Vagina (tissue), 2 donors: ENCODE data around the gene SIGMAR1. TPM values are rescaled to one million over a fixed set of nuclear protein-coding genes. Genes with fewer than 3 reads are reported as not detected.

Source experiments
- DNase-seq, 2 donors: peaks; one replicate each; pipeline ENCODE4 v3.0.0-alpha.2; 2017; ENCODE audit errors: extremely low spot score in 2 of 2
- H3K27ac ChIP-seq: fragments of 200-600 bp; sonication (generic); one replicate; pipeline ENCODE4 v1.5.1; 2019
- H3K27me3 ChIP-seq: fragments of 200-600 bp; sonication (generic); one replicate; pipeline ENCODE4 v1.5.1; 2019
- H3K36me3 ChIP-seq, 2 donors: fragments of 200-600 bp; sonication (generic); one replicate each; pipeline ENCODE4 v1.5.1; 2017 to 2019
- H3K4me1 ChIP-seq: fragments of 200-600 bp; sonication (generic); one replicate; pipeline ENCODE4 v1.5.1; 2019
- H3K4me3 ChIP-seq, 2 donors: fragments of 200-600 bp; sonication (generic); 1 replicate in 1 of 2; 2 replicates in 1 of 2; pipeline ENCODE4 v1.5.1; 2016 to 2019
- H3K9me3 ChIP-seq: fragments of 200-600 bp; sonication (generic); one replicate; pipeline ENCODE4 v1.5.1; 2019
- CTCF ChIP-seq, 3 experiments: fragments of 450-650 bp in 2 of 3; fragments of 200-600 bp in 1 of 3; sonication (generic) in 1 of 3; IDR thresholded peaks; one replicate each; pipeline ENCODE4 v1.5.1; 2017 to 2019; ENCODE audit warnings: antibody characterized with exemption in 3 of 3, mild to moderate bottlenecking in 2 of 3, moderate library complexity in 2 of 3
- POLR2A ChIP-seq, 2 donors: fragments of 450-650 bp; IDR thresholded peaks; one replicate each; pipeline ENCODE4 v1.6.1; 2017; ENCODE audit warnings: antibody characterized with exemption in 2 of 2, mild to moderate bottlenecking in 2 of 2, moderate library complexity in 2 of 2
- POLR2AphosphoS5 ChIP-seq, 2 donors: sonication (generic); formaldehyde crosslinking; IDR thresholded peaks; one replicate each; pipeline ENCODE4 v1.9.0; 2017; ENCODE audit warnings: antibody characterized with exemption in 2 of 2, mild to moderate bottlenecking in 2 of 2, low read depth in 1 of 2; ENCODE audit not compliant: insufficient read depth in 1 of 2
- intact Hi-C: fragments of 100-400 bp; cut with DNase I; formaldehyde crosslinking; loops from one replicate; pipeline ENCODE4 v1.15.1; 2023
- total RNA-seq: library from RNA; depleted of rRNA; stranded (reverse); fragments of >200 nt; gene quantifications from one replicate; pipeline ENCODE4 v1.2.3, GENCODE V29; 2016

The SIGMAR1 gene
- total RNA-seq, 1 donor from 2014 or later, result 79.3 TPM

- no peak for DNase-seq
- Histone ChIP-seq H3K27ac (peak overlapping the region; percentile 84), H3K9me3 (no peaks in the 10 kb centered on the region), H3K4me1 (peaks cover 58% of the 10 kb centered on the region), H3K4me3 (no peak overlapping the region), H3K27me3 (no peaks in the 10 kb centered on the region), H3K36me3 (no peaks in the 10 kb centered on the region)
- intact Hi-C loops, result loop anchor here (5.0 to 10.0 kb wide), 2 partner anchors 46 to 188 kb away; no protein-coding TSS in a partner anchor
- peak; percentile 59 to 81 for TF ChIP-seq POLR2AphosphoS5 (IDR thresholded peaks at IDR 0.05; ENCODE audit: insufficient read depth in 1 of 2, low read depth in 1 of 2)
- no peak for TF ChIP-seq CTCF (IDR thresholded peaks at IDR 0.05)
Measured at GRCh38 chr9:34592895-34593601, 44.5 kb downstream of the SIGMAR1 start.

- Histone ChIP-seq H3K4me3 (no peak overlapping the region), H3K4me1 (peaks cover 58% of the 10 kb centered on the region)
- intact Hi-C loops, result loop anchor here (5.0 to 10.0 kb wide), 2 partner anchors 45 to 187 kb away; no protein-coding TSS in a partner anchor
Measured at GRCh38 chr9:34591917-34592866, 45.4 kb downstream of the SIGMAR1 start.

GRCh38 chr9:34591248-34591916 lies 46.2 kb downstream of the SIGMAR1 start:
- Histone ChIP-seq H3K9me3 (no peaks in the 10 kb centered on the region), H3K4me3 (peak overlapping the region; percentile 52 to 68), H3K27ac (peak overlapping the region; percentile 84), H3K27me3 (no peaks in the 10 kb centered on the region), H3K36me3 (no peaks in the 10 kb centered on the region), H3K4me1 (peaks cover 58% of the 10 kb centered on the region)
- TF ChIP-seq POLR2A (IDR thresholded peaks at IDR 0.05) (no peak), CTCF (IDR thresholded peaks at IDR 0.05) (peak; percentile 88 to 90 (median 90)), POLR2AphosphoS5 (IDR thresholded peaks at IDR 0.05; ENCODE audit: insufficient read depth in 1 of 2, low read depth in 1 of 2) (peak in 1 of 2 donors; percentile 23)
- intact Hi-C loops, result loop anchor here (5.0 to 10.0 kb wide), 2 partner anchors 44 to 187 kb away; no protein-coding TSS in a partner anchor
- no peak for DNase-seq

More at GRCh38 chr9:34591917-34592866, 45.4 kb downstream of the SIGMAR1 start:
- Histone ChIP-seq H3K27me3 (no peaks in the 10 kb centered on the region), H3K36me3 (no peaks in the 10 kb centered on the region), H3K27ac (peak overlapping the region; percentile 84), H3K9me3 (no peaks in the 10 kb centered on the region)
- DNase-seq, result no peak
- TF ChIP-seq CTCF (IDR thresholded peaks at IDR 0.05) (peak in 1 of 3 experiments; percentile 4), POLR2A (IDR thresholded peaks at IDR 0.05) (no peak)

GRCh38 chr9:34590381-34591247 lies 47.0 kb downstream of the SIGMAR1 start:
- Histone ChIP-seq H3K4me1 (peaks cover 58% of the 10 kb centered on the region), H3K27me3 (no peaks in the 10 kb centered on the region), H3K9me3 (no peaks in the 10 kb centered on the region), H3K27ac (peak overlapping the region; percentile 82), H3K36me3 (no peaks in the 10 kb centered on the region), H3K4me3 (peak overlapping the region; percentile 52 to 68)
- DNase-seq, result no peak
- no peak for TF ChIP-seq POLR2AphosphoS5 (IDR thresholded peaks at IDR 0.05; ENCODE audit: insufficient read depth in 1 of 2, low read depth in 1 of 2)
- no peak for TF ChIP-seq POLR2A (IDR thresholded peaks at IDR 0.05)
- no peak for TF ChIP-seq CTCF (IDR thresholded peaks at IDR 0.05)
- intact Hi-C loops, result loop anchor here (5.0 to 10.0 kb wide), 2 partner anchors 43 to 186 kb away; no protein-coding TSS in a partner anchor
